ENCODE data around the gene APLP2. TPM values are rescaled to one million over a fixed set of nuclear protein-coding genes. Genes with fewer than 3 reads are reported as not detected.
"Not testable (repeated sequence)": the region's sequence is repeated elsewhere in the genome, so short reads cannot be mapped to it uniquely, and the experiment has no call there.

APLP2 gene
- total and polyA plus RNA-seq, 5 donors from 2014 or later, result 53.3 to 86.6 (median 73.9) TPM

GRCh38 chr11:130100381-130101095 lies 30.8 kb downstream of the APLP2 start:
- Mint-ChIP-seq H3K4me1 (peaks cover 0 to 42% (median 18%) of the 10 kb centered on the region in 4 donors), H3K4me3 (no peak overlapping the region), H3K36me3 (peaks cover 8% of the 10 kb centered on the region), H3K27ac (no peak overlapping the region), H3K27me3 (no peaks in the 10 kb centered on the region), H3K9me3 (no peaks in the 10 kb centered on the region)
- Histone ChIP-seq H3K27me3 (ENCODE audit: control insufficient read depth, insufficient read depth, low read length) (no peaks in the 10 kb centered on the region), H3K9me3 (ENCODE audit: control insufficient read depth in 2 of 2, low read length in 2 of 2) (no peaks in the 10 kb centered on the region), H3K4me1 (ENCODE audit: control insufficient read depth, insufficient read depth, low read length, poor library complexity, severe bottlenecking) (no peaks in the 10 kb centered on the region), H3K27ac (ENCODE audit: insufficient read depth, low read length, poor library complexity, severe bottlenecking) (no peak overlapping the region), H3K4me3 (ENCODE audit: low read depth, low read length) (no peak overlapping the region), H3K36me3 (ENCODE audit: control insufficient read depth, insufficient read depth, low read length) (no peaks in the 10 kb centered on the region)
- ATAC-seq (ENCODE audit: low read depth in 2 of 2) (no peak), DNase-seq (no peak)

GRCh38 chr11:130101661-130102060 lies 32.0 kb downstream of the APLP2 start:
- ATAC-seq (ENCODE audit: low read depth in 2 of 2) (no peak), DNase-seq (no peak)
- Histone ChIP-seq H3K27ac (ENCODE audit: insufficient read depth, low read length, poor library complexity, severe bottlenecking) (no peak overlapping the region), H3K27me3 (ENCODE audit: control insufficient read depth, insufficient read depth, low read length) (no peaks in the 10 kb centered on the region), H3K4me1 (ENCODE audit: control insufficient read depth, insufficient read depth, low read length, poor library complexity, severe bottlenecking) (no peaks in the 10 kb centered on the region), H3K4me3 (ENCODE audit: low read depth, low read length) (no peak overlapping the region), H3K9me3 (ENCODE audit: control insufficient read depth in 2 of 2, low read length in 2 of 2) (no peaks in the 10 kb centered on the region), H3K36me3 (ENCODE audit: control insufficient read depth, insufficient read depth, low read length) (no peaks in the 10 kb centered on the region)
- Mint-ChIP-seq H3K4me1 (peaks cover 0 to 37% (median 19%) of the 10 kb centered on the region in 4 donors), H3K36me3 (peaks cover 15% of the 10 kb centered on the region), H3K9me3 (no peaks in the 10 kb centered on the region), H3K27ac (no peak overlapping the region), H3K4me3 (no peak overlapping the region), H3K27me3 (no peaks in the 10 kb centered on the region)

GRCh38 chr11:130102301-130103249 lies 32.9 kb downstream of the APLP2 start:
- Mint-ChIP-seq H3K36me3 (peaks cover 22% of the 10 kb centered on the region), H3K27ac (peak overlapping the region in 1 of 3 donors; percentile 47), H3K27me3 (no peaks in the 10 kb centered on the region), H3K4me1 (peaks cover 0 to 29% (median 17%) of the 10 kb centered on the region in 4 donors), H3K4me3 (no peak overlapping the region), H3K9me3 (peaks cover 0 to under 1% (median 0%) of the 10 kb centered on the region in 7 donors)
- no peaks in the 10 kb centered on the region for H3K9me3 ChIP-seq (ENCODE audit: control insufficient read depth in 2 of 2, low read length in 2 of 2)
- H3K4me3 ChIP-seq (ENCODE audit: low read depth, low read length), result no peak overlapping the region
- ATAC-seq (ENCODE audit: low read depth in 2 of 2) (no peak), DNase-seq (no peak)
- H3K27me3 ChIP-seq (ENCODE audit: control insufficient read depth, insufficient read depth, low read length), result no peaks in the 10 kb centered on the region
- H3K27ac ChIP-seq (ENCODE audit: insufficient read depth, low read length, poor library complexity, severe bottlenecking), result no peak overlapping the region
- no peaks in the 10 kb centered on the region for H3K36me3 ChIP-seq (ENCODE audit: control insufficient read depth, insufficient read depth, low read length)
- H3K4me1 ChIP-seq (ENCODE audit: control insufficient read depth, insufficient read depth, low read length, poor library complexity, severe bottlenecking), result no peaks in the 10 kb centered on the region

- no peaks in the 10 kb centered on the region for H3K9me3 ChIP-seq (ENCODE audit: control insufficient read depth in 2 of 2, low read length in 2 of 2)
- no peak overlapping the region for H3K27ac Mint-ChIP-seq
- no peak overlapping the region for H3K27ac ChIP-seq (ENCODE audit: insufficient read depth, low read length, poor library complexity, severe bottlenecking)
- H3K4me1 ChIP-seq (ENCODE audit: control insufficient read depth, insufficient read depth, low read length, poor library complexity, severe bottlenecking), result no peaks in the 10 kb centered on the region
- no peaks in the 10 kb centered on the region for H3K27me3 Mint-ChIP-seq
- peaks cover 24% of the 10 kb centered on the region for H3K36me3 Mint-ChIP-seq
- ATAC-seq (ENCODE audit: low read depth in 2 of 2) (no peak), DNase-seq (no peak)
- no peaks in the 10 kb centered on the region for H3K27me3 ChIP-seq (ENCODE audit: control insufficient read depth, insufficient read depth, low read length)
- no peak overlapping the region for H3K4me3 ChIP-seq (ENCODE audit: low read depth, low read length)
- H3K36me3 ChIP-seq (ENCODE audit: control insufficient read depth, insufficient read depth, low read length), result no peaks in the 10 kb centered on the region
- no peak overlapping the region for H3K4me3 Mint-ChIP-seq
- peaks cover 0 to 2% (median 0%) of the 10 kb centered on the region in 7 donors for H3K9me3 Mint-ChIP-seq
- H3K4me1 Mint-ChIP-seq, result peaks cover 0 to 30% (median 17%) of the 10 kb centered on the region in 4 donors
Measured at GRCh38 chr11:130103296-130103814, 33.7 kb downstream of the APLP2 start.

- H3K4me1 Mint-ChIP-seq, result peaks cover 0 to 24% (median 15%) of the 10 kb centered on the region in 4 donors
- Histone ChIP-seq H3K27me3 (ENCODE audit: control insufficient read depth, insufficient read depth, low read length) (no peaks in the 10 kb centered on the region), H3K36me3 (ENCODE audit: control insufficient read depth, insufficient read depth, low read length) (peaks cover 11% of the 10 kb centered on the region), H3K27ac (ENCODE audit: insufficient read depth, low read length, poor library complexity, severe bottlenecking) (no peak overlapping the region), H3K9me3 (ENCODE audit: control insufficient read depth in 2 of 2, low read length in 2 of 2) (no peaks in the 10 kb centered on the region), H3K4me1 (ENCODE audit: control insufficient read depth, insufficient read depth, low read length, poor library complexity, severe bottlenecking) (no peaks in the 10 kb centered on the region), H3K4me3 (ENCODE audit: low read depth, low read length) (no peak overlapping the region)
- no peak overlapping the region for H3K27ac Mint-ChIP-seq
- peaks cover 43% of the 10 kb centered on the region for H3K36me3 Mint-ChIP-seq
- H3K4me3 Mint-ChIP-seq, result no peak overlapping the region
- DNase-seq (no peak), ATAC-seq (ENCODE audit: low read depth in 2 of 2) (no peak)
- no peaks in the 10 kb centered on the region for H3K27me3 Mint-ChIP-seq
- peaks cover 0 to 2% (median 0%) of the 10 kb centered on the region in 7 donors for H3K9me3 Mint-ChIP-seq
Measured at GRCh38 chr11:130106381-130106780, 36.7 kb downstream of the APLP2 start.

- H3K27ac Mint-ChIP-seq, result peak overlapping the region in 1 of 3 donors; percentile 14
- not testable (repeated sequence) for H3K9me3 Mint-ChIP-seq, H3K27me3 Mint-ChIP-seq
Measured at GRCh38 chr11:130108671-130109070, 39.0 kb downstream of the APLP2 start.

GRCh38 chr11:130109386-130109785 lies 39.7 kb downstream of the APLP2 start:
- ATAC-seq (ENCODE audit: low read depth in 2 of 2), result no peak

More at GRCh38 chr11:130108671-130109070, 39.0 kb downstream of the APLP2 start:
- Mint-ChIP-seq H3K4me1 (peaks cover 0 to 13% (median 6%) of the 10 kb centered on the region in 4 donors), H3K36me3 (peaks cover 51% of the 10 kb centered on the region)
- not testable (repeated sequence) for H3K27me3 ChIP-seq (ENCODE audit: control insufficient read depth, insufficient read depth, low read length); H3K27ac ChIP-seq (ENCODE audit: insufficient read depth, low read length, poor library complexity, severe bottlenecking); ATAC-seq (ENCODE audit: low read depth in 2 of 2); DNase-seq; H3K9me3 ChIP-seq (ENCODE audit: control insufficient read depth in 2 of 2, low read length in 2 of 2); H3K4me3 ChIP-seq (ENCODE audit: low read depth, low read length); H3K4me1 ChIP-seq (ENCODE audit: control insufficient read depth, insufficient read depth, low read length, poor library complexity, severe bottlenecking); H3K4me3 Mint-ChIP-seq
- peaks cover 25% of the 10 kb centered on the region for H3K36me3 ChIP-seq (ENCODE audit: control insufficient read depth, insufficient read depth, low read length)

More at GRCh38 chr11:130109386-130109785, 39.7 kb downstream of the APLP2 start:
- H3K27ac Mint-ChIP-seq, result peak overlapping the region in 1 of 3 donors; percentile 58
- peaks cover 0 to 2% (median 0%) of the 10 kb centered on the region in 7 donors for H3K9me3 Mint-ChIP-seq
- Histone ChIP-seq H3K36me3 (ENCODE audit: control insufficient read depth, insufficient read depth, low read length) (peaks cover 25% of the 10 kb centered on the region), H3K27me3 (ENCODE audit: control insufficient read depth, insufficient read depth, low read length) (no peaks in the 10 kb centered on the region), H3K9me3 (ENCODE audit: control insufficient read depth in 2 of 2, low read length in 2 of 2) (no peaks in the 10 kb centered on the region), H3K27ac (ENCODE audit: insufficient read depth, low read length, poor library complexity, severe bottlenecking) (no peak overlapping the region), H3K4me3 (ENCODE audit: low read depth, low read length) (no peak overlapping the region), H3K4me1 (ENCODE audit: control insufficient read depth, insufficient read depth, low read length, poor library complexity, severe bottlenecking) (no peaks in the 10 kb centered on the region)
- H3K4me1 Mint-ChIP-seq, result peaks cover 0 to 12% (median 6%) of the 10 kb centered on the region in 4 donors
- no peaks in the 10 kb centered on the region for H3K27me3 Mint-ChIP-seq
- DNase-seq, result no peak
- no peak overlapping the region for H3K4me3 Mint-ChIP-seq
- peaks cover 55% of the 10 kb centered on the region for H3K36me3 Mint-ChIP-seq

All from CD4-positive, CD25-positive, alpha-beta regulatory T cell (primary cell).